Activated T-helper 1 cell treated with anti-CD3 and anti-CD28 coated beads, Interleukin-12 subunit alpha, Interleukin-12 subunit beta, Interleukin-2, Interleukin-4 antibody, amounts not matched to agents 30 ng/mL and 10 ng/mL and 1 ng/mL, durations not matched to agents 14 hours and 24 hours and 36 hours (primary cell): ENCODE measurements around the gene RANBP3. TPM values are rescaled to one million over a fixed set of nuclear protein-coding genes. Genes with fewer than 3 reads are reported as not detected.
"Not testable (repeated sequence)": the region's sequence is repeated elsewhere in the genome, so short reads cannot be mapped to it uniquely, and the experiment has no call there.

Experiments
- DNase-seq: peaks from one replicate; pipeline ENCODE4 v3.0.0; 2021; ENCODE audit warnings: low spot score
- H3K27ac Mint-ChIP-seq: one replicate; pipeline ENCODE4 v1.8.0; 2021; ENCODE audit warnings: mild to moderate bottlenecking, mixed read lengths
- H3K27me3 Mint-ChIP-seq: one replicate; pipeline ENCODE4 v1.8.0; 2022; ENCODE audit warnings: mild to moderate bottlenecking, moderate library complexity, mixed read lengths; ENCODE audit not compliant: insufficient read depth
- H3K36me3 Mint-ChIP-seq: one replicate; pipeline ENCODE4 v1.8.0; 2021; ENCODE audit warnings: low read depth, mixed read lengths
- H3K4me1 Mint-ChIP-seq: one replicate; pipeline ENCODE4 v1.8.0; 2021; ENCODE audit warnings: low read depth, mixed read lengths
- H3K4me3 Mint-ChIP-seq: one replicate; pipeline ENCODE4 v1.8.0; 2021; ENCODE audit warnings: mild to moderate bottlenecking, moderate library complexity, mixed read lengths
- H3K9me3 Mint-ChIP-seq: one replicate; pipeline ENCODE4 v1.8.0; 2021; ENCODE audit warnings: mixed read lengths
- intact Hi-C: fragments of 100-400 bp; cut with micrococcal nuclease; formaldehyde crosslinking; loops from one replicate; pipeline ENCODE4 v1.15.1; 2024
- total RNA-seq: library from RNA; stranded (reverse); gene quantifications from 2 replicates; pipeline ENCODE4 v1.2.3, GENCODE V29; 2022

RANBP3 gene
- total RNA-seq, 1 donor from 2014 or later = 122 TPM

GRCh38 chr19:6017576-6017975 lies 39.6 kb upstream of the RANBP3 start:
- H3K36me3 Mint-ChIP-seq = no peaks in the 10 kb centered on the region
- no peak overlapping the region for H3K4me3 Mint-ChIP-seq
- H3K9me3 Mint-ChIP-seq = no peaks in the 10 kb centered on the region
- no peak for DNase-seq
- no peaks in the 10 kb centered on the region for H3K4me1 Mint-ChIP-seq
- H3K27ac Mint-ChIP-seq = no peak overlapping the region
- intact Hi-C loops = no loop called here
- H3K27me3 Mint-ChIP-seq = peaks cover 2% of the 10 kb centered on the region

- Mint-ChIP-seq H3K4me1 (no peaks in the 10 kb centered on the region), H3K27ac (no peak overlapping the region), H3K9me3 (no peaks in the 10 kb centered on the region), H3K36me3 (no peaks in the 10 kb centered on the region), H3K27me3 (no peaks in the 10 kb centered on the region), H3K4me3 (no peak overlapping the region)
- no peak for DNase-seq
- intact Hi-C loops = no loop called here
Observed at GRCh38 chr19:6015841-6016545, 38.1 kb upstream of the RANBP3 start.

- Mint-ChIP-seq H3K9me3 (no peaks in the 10 kb centered on the region), H3K4me3 (no peak overlapping the region), H3K27ac (no peak overlapping the region), H3K36me3 (no peaks in the 10 kb centered on the region), H3K27me3 (no peaks in the 10 kb centered on the region), H3K4me1 (no peaks in the 10 kb centered on the region)
- intact Hi-C loops = no loop called here
- no peak for DNase-seq
Observed at GRCh38 chr19:6014551-6015135, 36.7 kb upstream of the RANBP3 start.

GRCh38 chr19:6012426-6013170 lies 34.7 kb upstream of the RANBP3 start:
- Mint-ChIP-seq H3K27ac (no peak overlapping the region), H3K36me3 (no peaks in the 10 kb centered on the region), H3K27me3 (no peaks in the 10 kb centered on the region), H3K4me3 (no peak overlapping the region), H3K4me1 (no peaks in the 10 kb centered on the region), H3K9me3 (no peaks in the 10 kb centered on the region)
- intact Hi-C loops = no loop called here
- no peak for DNase-seq

GRCh38 chr19:6011794-6012193 lies 33.9 kb upstream of the RANBP3 start:
- Mint-ChIP-seq H3K27ac (no peak overlapping the region), H3K27me3 (no peaks in the 10 kb centered on the region), H3K4me1 (no peaks in the 10 kb centered on the region), H3K36me3 (no peaks in the 10 kb centered on the region), H3K4me3 (no peak overlapping the region), H3K9me3 (no peaks in the 10 kb centered on the region)
- no peak for DNase-seq
- intact Hi-C loops = no loop called here

- H3K27ac Mint-ChIP-seq = no peak overlapping the region
- H3K9me3 Mint-ChIP-seq = no peaks in the 10 kb centered on the region
- no peak overlapping the region for H3K4me3 Mint-ChIP-seq
Observed at GRCh38 chr19:6011206-6011605, 33.3 kb upstream of the RANBP3 start.

GRCh38 chr19:6010107-6010506 lies 32.2 kb upstream of the RANBP3 start:
- no peak overlapping the region for H3K27ac Mint-ChIP-seq
- H3K27me3 Mint-ChIP-seq = no peaks in the 10 kb centered on the region
- no peaks in the 10 kb centered on the region for H3K4me1 Mint-ChIP-seq
- no peak overlapping the region for H3K4me3 Mint-ChIP-seq
- H3K36me3 Mint-ChIP-seq = no peaks in the 10 kb centered on the region
- intact Hi-C loops = no loop called here
- H3K9me3 Mint-ChIP-seq = no peaks in the 10 kb centered on the region
- DNase-seq = no peak

More at GRCh38 chr19:6011206-6011605, 33.3 kb upstream of the RANBP3 start:
- intact Hi-C loops = no loop called here
- no peak for DNase-seq
- no peaks in the 10 kb centered on the region for H3K4me1 Mint-ChIP-seq
- no peaks in the 10 kb centered on the region for H3K36me3 Mint-ChIP-seq
- no peaks in the 10 kb centered on the region for H3K27me3 Mint-ChIP-seq

- no peaks in the 10 kb centered on the region for H3K36me3 Mint-ChIP-seq
- intact Hi-C loops = no loop called here
- H3K27ac Mint-ChIP-seq = no peak overlapping the region
- H3K27me3 Mint-ChIP-seq = no peaks in the 10 kb centered on the region
- H3K4me1 Mint-ChIP-seq = no peaks in the 10 kb centered on the region
- H3K4me3 Mint-ChIP-seq = no peak overlapping the region
- no peaks in the 10 kb centered on the region for H3K9me3 Mint-ChIP-seq
- DNase-seq = no peak
Observed at GRCh38 chr19:6007866-6008265, 29.9 kb upstream of the RANBP3 start.

GRCh38 chr19:6006896-6007295 lies 29.0 kb upstream of the RANBP3 start:
- H3K27me3 Mint-ChIP-seq = no peaks in the 10 kb centered on the region
- H3K4me1 Mint-ChIP-seq = no peaks in the 10 kb centered on the region

GRCh38 chr19:6006070-6006446 lies 28.1 kb upstream of the RANBP3 start:
- intact Hi-C loops, H3K27ac Mint-ChIP-seq, H3K4me3 Mint-ChIP-seq, H3K9me3 Mint-ChIP-seq, H3K27me3 Mint-ChIP-seq, H3K36me3 Mint-ChIP-seq, H3K4me1 Mint-ChIP-seq, DNase-seq: not testable (repeated sequence)

More at GRCh38 chr19:6006896-6007295, 29.0 kb upstream of the RANBP3 start:
- Mint-ChIP-seq H3K36me3 (no peaks in the 10 kb centered on the region), H3K9me3 (no peaks in the 10 kb centered on the region), H3K27ac (no peak overlapping the region), H3K4me3 (no peak overlapping the region)
- intact Hi-C loops = no loop called here
- no peak for DNase-seq

- H3K27me3 Mint-ChIP-seq = no peaks in the 10 kb centered on the region
- no peak overlapping the region for H3K27ac Mint-ChIP-seq
- intact Hi-C loops = no loop called here
- no peak for DNase-seq
- no peaks in the 10 kb centered on the region for H3K9me3 Mint-ChIP-seq
- no peak overlapping the region for H3K4me3 Mint-ChIP-seq
- H3K4me1 Mint-ChIP-seq = no peaks in the 10 kb centered on the region
- no peaks in the 10 kb centered on the region for H3K36me3 Mint-ChIP-seq
Observed at GRCh38 chr19:6005321-6006069, 27.6 kb upstream of the RANBP3 start.

GRCh38 chr19:6003976-6004375 lies 26.0 kb upstream of the RANBP3 start:
- Mint-ChIP-seq H3K27ac (no peak overlapping the region), H3K4me3 (no peak overlapping the region), H3K9me3 (no peaks in the 10 kb centered on the region), H3K36me3 (peaks cover 5% of the 10 kb centered on the region), H3K4me1 (no peaks in the 10 kb centered on the region), H3K27me3 (no peaks in the 10 kb centered on the region)
- intact Hi-C loops = no loop called here
- DNase-seq = no peak

GRCh38 chr19:6002591-6002990 lies 24.7 kb upstream of the RANBP3 start:
- DNase-seq = no peak
- Mint-ChIP-seq H3K36me3 (peaks cover 5% of the 10 kb centered on the region), H3K27me3 (no peaks in the 10 kb centered on the region), H3K4me1 (no peaks in the 10 kb centered on the region), H3K9me3 (no peaks in the 10 kb centered on the region), H3K4me3 (no peak overlapping the region), H3K27ac (no peak overlapping the region)
- intact Hi-C loops = no loop called here
